Measurements from ENCODE around the gene FSTL5. TPM values are rescaled to one million over a fixed set of nuclear protein-coding genes. Genes with fewer than 3 reads are reported as not detected.

The FSTL5 gene
- total and polyA plus RNA-seq, 2 of the 13 experiments (the other 11 are each of a cell fraction or from before 2014, with no cell fraction given) = 0.03 to 0.07 TPM

- Histone ChIP-seq H2AFZ (ENCODE audit: low read length) (no peak overlapping the region), H3K27ac (ENCODE audit: extremely low read length, insufficient read depth, low read length) (no peak overlapping the region), H3K4me2 (ENCODE audit: low read depth, low read length) (no peak overlapping the region), H3K36me3 (replicated peaks in 1 of 2; ENCODE audit: control insufficient read depth in 1 of 2, insufficient read depth in 2 of 2, low read length in 2 of 2) (no peaks in the 10 kb centered on the region), H3K4me1 (ENCODE audit: insufficient read depth, low read length) (no peaks in the 10 kb centered on the region), H3K9ac (ENCODE audit: insufficient read depth, low read depth, low read length) (no peak overlapping the region), H3K27me3 (ENCODE audit: control insufficient read depth in 1 of 2, insufficient read depth in 2 of 2, low read length in 2 of 2) (no peaks in the 10 kb centered on the region; a peak in 1 of 5 replicates), H3K9me3 (ENCODE audit: low read length) (no peaks in the 10 kb centered on the region), H3K4me3 (replicated peaks in 1 of 3; ENCODE audit: insufficient read depth in 1 of 3, low read depth in 2 of 3, low read length in 3 of 3) (no peak overlapping the region), H3K79me2 (ENCODE audit: insufficient read depth, low read length) (no peaks in the 10 kb centered on the region), H4K20me1 (ENCODE audit: insufficient read depth, low read length) (no peaks in the 10 kb centered on the region)
- ATAC-seq = no peak
- no TSS peak for BruUV-seq (replicated peaks)
- no peak for FAIRE-seq
- intact Hi-C loops (cut with micrococcal nuclease; ENCODE audit: unreplicated experiment) (no loop called here), in situ Hi-C loops (cut with HindIII; ENCODE audit: extremely low pct_ligation_motif_present, low pct_unique_long_range_greater_than_20kb) (no loop called here)
- POLR2A ChIA-PET = no interaction called here
- DNase-seq (ENCODE audit: low spot score) = no peak
- CTCF ChIA-PET (ENCODE audit: low intra/inter-chr PET ratio, low total read pairs) = no interaction called here
- WGBS (ENCODE audit: low lambda C conversion rate) = 8% methylated on average over 6 of the region's 6 CpGs
- TF ChIP-seq SUZ12 (IDR thresholded peaks at IDR 0.05; ENCODE audit: low read depth, low read length) (no peak), ZKSCAN5 (CRISPR knock-in tag; IDR thresholded peaks at IDR 0.05) (no peak), KLF11 (CRISPR knock-in tag; IDR thresholded peaks at IDR 0.05) (no peak), ZNF780A (CRISPR knock-in tag; IDR thresholded peaks at IDR 0.05) (no peak), RFXANK (CRISPR knock-in tag; IDR thresholded peaks at IDR 0.05) (no peak), ZNF563 (CRISPR knock-in tag; IDR thresholded peaks at IDR 0.05) (no peak), ZNF598 (CRISPR knock-in tag; IDR thresholded peaks at IDR 0.05; ENCODE audit: borderline replicate concordance) (no peak), ZNF567 (CRISPR knock-in tag; IDR thresholded peaks at IDR 0.05; ENCODE audit: borderline replicate concordance) (no peak), ZNF766 (CRISPR knock-in tag; IDR thresholded peaks at IDR 0.05; ENCODE audit: borderline replicate concordance) (no peak), SETDB1 (CRISPR knock-in tag; IDR thresholded peaks at IDR 0.05; ENCODE audit: borderline replicate concordance) (no peak), ZNF616 (CRISPR knock-in tag; IDR thresholded peaks at IDR 0.05; ENCODE audit: low read depth) (no peak), TGIF2 (CRISPR knock-in tag; IDR thresholded peaks at IDR 0.05) (no peak)
- TF ChIP-seq, protein P1, sequence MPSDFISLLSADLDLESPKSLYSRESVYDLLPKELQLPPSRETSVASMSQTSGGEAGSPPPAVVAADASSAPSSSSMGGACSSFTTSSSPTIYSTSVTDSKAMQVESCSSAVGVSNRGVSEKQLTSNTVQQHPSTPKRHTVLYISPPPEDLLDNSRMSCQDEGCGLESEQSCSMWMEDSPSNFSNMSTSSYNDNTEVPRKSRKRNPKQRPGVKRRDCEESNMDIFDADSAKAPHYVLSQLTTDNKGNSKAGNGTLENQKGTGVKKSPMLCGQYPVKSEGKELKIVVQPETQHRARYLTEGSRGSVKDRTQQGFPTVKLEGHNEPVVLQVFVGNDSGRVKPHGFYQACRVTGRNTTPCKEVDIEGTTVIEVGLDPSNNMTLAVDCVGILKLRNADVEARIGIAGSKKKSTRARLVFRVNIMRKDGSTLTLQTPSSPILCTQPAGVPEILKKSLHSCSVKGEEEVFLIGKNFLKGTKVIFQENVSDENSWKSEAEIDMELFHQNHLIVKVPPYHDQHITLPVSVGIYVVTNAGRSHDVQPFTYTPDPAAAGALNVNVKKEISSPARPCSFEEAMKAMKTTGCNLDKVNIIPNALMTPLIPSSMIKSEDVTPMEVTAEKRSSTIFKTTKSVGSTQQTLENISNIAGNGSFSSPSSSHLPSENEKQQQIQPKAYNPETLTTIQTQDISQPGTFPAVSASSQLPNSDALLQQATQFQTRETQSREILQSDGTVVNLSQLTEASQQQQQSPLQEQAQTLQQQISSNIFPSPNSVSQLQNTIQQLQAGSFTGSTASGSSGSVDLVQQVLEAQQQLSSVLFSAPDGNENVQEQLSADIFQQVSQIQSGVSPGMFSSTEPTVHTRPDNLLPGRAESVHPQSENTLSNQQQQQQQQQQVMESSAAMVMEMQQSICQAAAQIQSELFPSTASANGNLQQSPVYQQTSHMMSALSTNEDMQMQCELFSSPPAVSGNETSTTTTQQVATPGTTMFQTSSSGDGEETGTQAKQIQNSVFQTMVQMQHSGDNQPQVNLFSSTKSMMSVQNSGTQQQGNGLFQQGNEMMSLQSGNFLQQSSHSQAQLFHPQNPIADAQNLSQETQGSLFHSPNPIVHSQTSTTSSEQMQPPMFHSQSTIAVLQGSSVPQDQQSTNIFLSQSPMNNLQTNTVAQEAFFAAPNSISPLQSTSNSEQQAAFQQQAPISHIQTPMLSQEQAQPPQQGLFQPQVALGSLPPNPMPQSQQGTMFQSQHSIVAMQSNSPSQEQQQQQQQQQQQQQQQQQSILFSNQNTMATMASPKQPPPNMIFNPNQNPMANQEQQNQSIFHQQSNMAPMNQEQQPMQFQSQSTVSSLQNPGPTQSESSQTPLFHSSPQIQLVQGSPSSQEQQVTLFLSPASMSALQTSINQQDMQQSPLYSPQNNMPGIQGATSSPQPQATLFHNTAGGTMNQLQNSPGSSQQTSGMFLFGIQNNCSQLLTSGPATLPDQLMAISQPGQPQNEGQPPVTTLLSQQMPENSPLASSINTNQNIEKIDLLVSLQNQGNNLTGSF (CRISPR knock-in tag; IDR thresholded peaks at IDR 0.05) = no peak
- TF ChIP-seq, protein P2, sequence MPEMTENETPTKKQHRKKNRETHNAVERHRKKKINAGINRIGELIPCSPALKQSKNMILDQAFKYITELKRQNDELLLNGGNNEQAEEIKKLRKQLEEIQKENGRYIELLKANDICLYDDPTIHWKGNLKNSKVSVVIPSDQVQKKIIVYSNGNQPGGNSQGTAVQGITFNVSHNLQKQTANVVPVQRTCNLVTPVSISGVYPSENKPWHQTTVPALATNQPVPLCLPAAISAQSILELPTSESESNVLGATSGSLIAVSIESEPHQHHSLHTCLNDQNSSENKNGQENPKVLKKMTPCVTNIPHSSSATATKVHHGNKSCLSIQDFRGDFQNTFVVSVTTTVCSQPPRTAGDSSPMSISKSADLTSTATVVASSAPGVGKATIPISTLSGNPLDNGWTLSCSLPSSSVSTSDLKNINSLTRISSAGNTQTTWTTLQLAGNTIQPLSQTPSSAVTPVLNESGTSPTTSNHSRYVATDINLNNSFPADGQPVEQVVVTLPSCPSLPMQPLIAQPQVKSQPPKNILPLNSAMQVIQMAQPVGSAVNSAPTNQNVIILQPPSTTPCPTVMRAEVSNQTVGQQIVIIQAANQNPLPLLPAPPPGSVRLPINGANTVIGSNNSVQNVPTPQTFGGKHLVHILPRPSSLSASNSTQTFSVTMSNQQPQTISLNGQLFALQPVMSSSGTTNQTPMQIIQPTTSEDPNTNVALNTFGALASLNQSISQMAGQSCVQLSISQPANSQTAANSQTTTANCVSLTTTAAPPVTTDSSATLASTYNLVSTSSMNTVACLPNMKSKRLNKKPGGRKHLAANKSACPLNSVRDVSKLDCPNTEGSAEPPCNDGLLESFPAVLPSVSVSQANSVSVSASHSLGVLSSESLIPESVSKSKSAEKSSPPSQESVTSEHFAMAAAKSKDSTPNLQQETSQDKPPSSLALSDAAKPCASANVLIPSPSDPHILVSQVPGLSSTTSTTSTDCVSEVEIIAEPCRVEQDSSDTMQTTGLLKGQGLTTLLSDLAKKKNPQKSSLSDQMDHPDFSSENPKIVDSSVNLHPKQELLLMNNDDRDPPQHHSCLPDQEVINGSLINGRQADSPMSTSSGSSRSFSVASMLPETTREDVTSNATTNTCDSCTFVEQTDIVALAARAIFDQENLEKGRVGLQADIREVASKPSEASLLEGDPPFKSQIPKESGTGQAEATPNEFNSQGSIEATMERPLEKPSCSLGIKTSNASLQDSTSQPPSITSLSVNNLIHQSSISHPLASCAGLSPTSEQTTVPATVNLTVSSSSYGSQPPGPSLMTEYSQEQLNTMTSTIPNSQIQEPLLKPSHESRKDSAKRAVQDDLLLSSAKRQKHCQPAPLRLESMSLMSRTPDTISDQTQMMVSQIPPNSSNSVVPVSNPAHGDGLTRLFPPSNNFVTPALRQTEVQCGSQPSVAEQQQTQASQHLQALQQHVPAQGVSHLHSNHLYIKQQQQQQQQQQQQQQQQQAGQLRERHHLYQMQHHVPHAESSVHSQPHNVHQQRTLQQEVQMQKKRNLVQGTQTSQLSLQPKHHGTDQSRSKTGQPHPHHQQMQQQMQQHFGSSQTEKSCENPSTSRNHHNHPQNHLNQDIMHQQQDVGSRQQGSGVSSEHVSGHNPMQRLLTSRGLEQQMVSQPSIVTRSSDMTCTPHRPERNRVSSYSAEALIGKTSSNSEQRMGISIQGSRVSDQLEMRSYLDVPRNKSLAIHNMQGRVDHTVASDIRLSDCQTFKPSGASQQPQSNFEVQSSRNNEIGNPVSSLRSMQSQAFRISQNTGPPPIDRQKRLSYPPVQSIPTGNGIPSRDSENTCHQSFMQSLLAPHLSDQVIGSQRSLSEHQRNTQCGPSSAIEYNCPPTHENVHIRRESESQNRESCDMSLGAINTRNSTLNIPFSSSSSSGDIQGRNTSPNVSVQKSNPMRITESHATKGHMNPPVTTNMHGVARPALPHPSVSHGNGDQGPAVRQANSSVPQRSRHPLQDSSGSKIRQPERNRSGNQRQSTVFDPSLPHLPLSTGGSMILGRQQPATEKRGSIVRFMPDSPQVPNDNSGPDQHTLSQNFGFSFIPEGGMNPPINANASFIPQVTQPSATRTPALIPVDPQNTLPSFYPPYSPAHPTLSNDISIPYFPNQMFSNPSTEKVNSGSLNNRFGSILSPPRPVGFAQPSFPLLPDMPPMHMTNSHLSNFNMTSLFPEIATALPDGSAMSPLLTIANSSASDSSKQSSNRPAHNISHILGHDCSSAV (CRISPR knock-in tag; IDR thresholded peaks at IDR 0.05; ENCODE audit: borderline replicate concordance) = no peak
These were observed 781.1 kb downstream of the FSTL5 start for GRCh38 chr4:161382655-161383054.
